ENCODE results near the gene FBXO39. TPM values are rescaled to one million over a fixed set of nuclear protein-coding genes. Genes with fewer than 3 reads are reported as not detected.
"Not testable (repeated sequence)": the region's sequence is repeated elsewhere in the genome, so short reads cannot be mapped to it uniquely, and the experiment has no call there.

The FBXO39 gene
- polyA plus RNA-seq, 1 donor from 2014 or later, result not detected

- Histone ChIP-seq H3K27ac (ENCODE audit: low read length) (no peak overlapping the region), H3K9me3 (ENCODE audit: low read length) (no peaks in the 10 kb centered on the region), H3K4me3 (ENCODE audit: low read length) (no peak overlapping the region), H3F3A (ENCODE audit: insufficient read depth, low read length, poor library complexity, severe bottlenecking) (no peaks in the 10 kb centered on the region), H4K20me1 (ENCODE audit: insufficient read depth) (no peaks in the 10 kb centered on the region), H2AFZ (ENCODE audit: low read depth, low read length) (no peak overlapping the region), H3K9ac (ENCODE audit: low read length) (no peak overlapping the region), H3K4me2 (ENCODE audit: low read length) (no peak overlapping the region), H3K27me3 (ENCODE audit: insufficient read depth, low read depth, low read length) (no peaks in the 10 kb centered on the region), H3K79me2 (replicated peaks; ENCODE audit: insufficient read depth, low read length) (no peaks in the 10 kb centered on the region), H3K36me3 (ENCODE audit: insufficient read depth, low read length) (no peaks in the 10 kb centered on the region), H3K9me2 (ENCODE audit: insufficient read depth, low read length) (no peaks in the 10 kb centered on the region)
- TF ChIP-seq POLR2AphosphoS5 (IDR thresholded peaks at IDR 0.05) (no peak), MXI1 (conservative IDR thresholded peaks at IDR 0.05; ENCODE audit: poor library complexity, severe bottlenecking) (no peak), SMC3 (conservative IDR thresholded peaks at IDR 0.05; ENCODE audit: poor library complexity) (no peak), EZH2 (IDR thresholded peaks at IDR 0.05; ENCODE audit: borderline replicate concordance, insufficient read depth, low read length, poor library complexity, severe bottlenecking) (no peak), TAF1 (IDR thresholded peaks at IDR 0.05; ENCODE audit: low read depth) (no peak), RAD21 (conservative IDR thresholded peaks at IDR 0.05) (no peak), EP300 (conservative IDR thresholded peaks at IDR 0.05; ENCODE audit: poor library complexity, severe bottlenecking) (no peak), REST (IDR thresholded peaks at IDR 0.05; ENCODE audit: borderline replicate concordance) (no peak)
- TF ChIP-seq, protein P1, sequence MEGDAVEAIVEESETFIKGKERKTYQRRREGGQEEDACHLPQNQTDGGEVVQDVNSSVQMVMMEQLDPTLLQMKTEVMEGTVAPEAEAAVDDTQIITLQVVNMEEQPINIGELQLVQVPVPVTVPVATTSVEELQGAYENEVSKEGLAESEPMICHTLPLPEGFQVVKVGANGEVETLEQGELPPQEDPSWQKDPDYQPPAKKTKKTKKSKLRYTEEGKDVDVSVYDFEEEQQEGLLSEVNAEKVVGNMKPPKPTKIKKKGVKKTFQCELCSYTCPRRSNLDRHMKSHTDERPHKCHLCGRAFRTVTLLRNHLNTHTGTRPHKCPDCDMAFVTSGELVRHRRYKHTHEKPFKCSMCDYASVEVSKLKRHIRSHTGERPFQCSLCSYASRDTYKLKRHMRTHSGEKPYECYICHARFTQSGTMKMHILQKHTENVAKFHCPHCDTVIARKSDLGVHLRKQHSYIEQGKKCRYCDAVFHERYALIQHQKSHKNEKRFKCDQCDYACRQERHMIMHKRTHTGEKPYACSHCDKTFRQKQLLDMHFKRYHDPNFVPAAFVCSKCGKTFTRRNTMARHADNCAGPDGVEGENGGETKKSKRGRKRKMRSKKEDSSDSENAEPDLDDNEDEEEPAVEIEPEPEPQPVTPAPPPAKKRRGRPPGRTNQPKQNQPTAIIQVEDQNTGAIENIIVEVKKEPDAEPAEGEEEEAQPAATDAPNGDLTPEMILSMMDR (IDR thresholded peaks at IDR 0.05; ENCODE audit: poor library complexity, severe bottlenecking), result no peak
Observed at GRCh38 chr17:6768447-6768846, 7.6 kb upstream of the FBXO39 start.

- Histone ChIP-seq H4K20me1 (ENCODE audit: insufficient read depth) (no peaks in the 10 kb centered on the region), H3K27me3 (ENCODE audit: insufficient read depth, low read depth, low read length) (peaks cover 22% of the 10 kb centered on the region), H3F3A (ENCODE audit: insufficient read depth, low read length, poor library complexity, severe bottlenecking) (no peaks in the 10 kb centered on the region), H3K79me2 (replicated peaks; ENCODE audit: insufficient read depth, low read length) (no peaks in the 10 kb centered on the region), H3K9ac (ENCODE audit: low read length) (no peak overlapping the region), H2AFZ (ENCODE audit: low read depth, low read length) (no peak overlapping the region), H3K27ac (ENCODE audit: low read length) (no peak overlapping the region), H3K4me3 (ENCODE audit: low read length) (no peak overlapping the region), H3K9me2 (ENCODE audit: insufficient read depth, low read length) (no peaks in the 10 kb centered on the region), H3K36me3 (ENCODE audit: insufficient read depth, low read length) (no peaks in the 10 kb centered on the region), H3K9me3 (ENCODE audit: low read length) (no peaks in the 10 kb centered on the region), H3K4me2 (ENCODE audit: low read length) (no peak overlapping the region)
- no peak for TF ChIP-seq SMC3 (conservative IDR thresholded peaks at IDR 0.05; ENCODE audit: poor library complexity)
- no peak for TF ChIP-seq EZH2 (IDR thresholded peaks at IDR 0.05; ENCODE audit: borderline replicate concordance, insufficient read depth, low read length, poor library complexity, severe bottlenecking)
- TF ChIP-seq TAF1 (IDR thresholded peaks at IDR 0.05; ENCODE audit: low read depth), result no peak
- no peak for TF ChIP-seq RAD21 (conservative IDR thresholded peaks at IDR 0.05)
- no peak for TF ChIP-seq MXI1 (conservative IDR thresholded peaks at IDR 0.05; ENCODE audit: poor library complexity, severe bottlenecking)
- no peak for TF ChIP-seq EP300 (conservative IDR thresholded peaks at IDR 0.05; ENCODE audit: poor library complexity, severe bottlenecking)
- TF ChIP-seq, protein P1 (IDR thresholded peaks at IDR 0.05; ENCODE audit: poor library complexity, severe bottlenecking), result no peak
- no peak for TF ChIP-seq REST (IDR thresholded peaks at IDR 0.05; ENCODE audit: borderline replicate concordance)
- TF ChIP-seq POLR2AphosphoS5 (IDR thresholded peaks at IDR 0.05), result no peak
Observed at GRCh38 chr17:6772016-6772415, 4.0 kb upstream of the FBXO39 start.

- peaks cover 22% of the 10 kb centered on the region for H3K27me3 ChIP-seq (ENCODE audit: insufficient read depth, low read depth, low read length)
- not testable (repeated sequence) for H3K4me2 ChIP-seq (ENCODE audit: low read length); H3K9me3 ChIP-seq (ENCODE audit: low read length); H3K9ac ChIP-seq (ENCODE audit: low read length); H3K36me3 ChIP-seq (ENCODE audit: insufficient read depth, low read length); H2AFZ ChIP-seq (ENCODE audit: low read depth, low read length); H3K4me3 ChIP-seq (ENCODE audit: low read length); H3K9me2 ChIP-seq (ENCODE audit: insufficient read depth, low read length); H3F3A ChIP-seq (ENCODE audit: insufficient read depth, low read length, poor library complexity, severe bottlenecking); H3K27ac ChIP-seq (ENCODE audit: low read length); H4K20me1 ChIP-seq (ENCODE audit: insufficient read depth); H3K79me2 ChIP-seq (replicated peaks; ENCODE audit: insufficient read depth, low read length)
Observed at GRCh38 chr17:6774906-6775305, 1.1 kb upstream of the FBXO39 start.

Measured in neural cell (in vitro differentiated cells).